Adrenal gland (tissue), 5 donors: ENCODE data around the gene ERCC5.

ENCODE experiments used
- POLR2A ChIP-seq, 2 donors: fragments of 450-650 bp; IDR thresholded peaks; one replicate each; pipeline ENCODE4 v1.6.1; 2017; ENCODE audit warnings: antibody characterized with exemption in 2 of 2, mild to moderate bottlenecking in 2 of 2, moderate library complexity in 1 of 2
- TF ChIP-seq, protein P1 (sequence below), 6 experiments: fragments of 450-650 bp in 4 of 6; fragments of 200-600 bp in 2 of 6; sonication (generic) in 1 of 6; IDR thresholded peaks; 1 replicate in 5 of 6; 2 replicates in 1 of 6; pipeline versions ENCODE4 v1.5.1 to v1.8.0; 2016 to 2021; ENCODE audit warnings: antibody characterized with exemption in 6 of 6, mild to moderate bottlenecking in 2 of 6, moderate library complexity in 1 of 6
- donor health status: DM: no; HTN: no; CAD: no.

DNA sequence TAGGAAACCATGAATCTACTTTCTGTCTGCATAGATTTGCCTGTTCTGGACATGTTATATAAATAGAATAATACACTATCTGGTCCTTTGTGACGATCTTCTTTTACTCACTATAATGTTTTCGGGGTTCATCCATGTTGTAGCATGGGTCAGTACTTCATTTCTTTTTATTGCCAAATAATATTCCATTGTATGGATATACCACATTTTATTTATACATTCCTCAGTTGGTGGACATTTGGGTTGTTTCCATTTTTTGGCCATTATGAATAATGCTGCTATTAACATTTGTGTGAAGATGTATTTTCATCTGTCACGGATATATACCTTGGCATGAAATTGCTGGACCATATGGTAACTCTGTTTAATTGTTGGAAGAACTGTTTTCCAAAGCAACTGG is 40.2 kb upstream of the ERCC5 start:
- TF ChIP-seq POLR2A (IDR thresholded peaks at IDR 0.05), result no peak
- TF ChIP-seq, protein P1, sequence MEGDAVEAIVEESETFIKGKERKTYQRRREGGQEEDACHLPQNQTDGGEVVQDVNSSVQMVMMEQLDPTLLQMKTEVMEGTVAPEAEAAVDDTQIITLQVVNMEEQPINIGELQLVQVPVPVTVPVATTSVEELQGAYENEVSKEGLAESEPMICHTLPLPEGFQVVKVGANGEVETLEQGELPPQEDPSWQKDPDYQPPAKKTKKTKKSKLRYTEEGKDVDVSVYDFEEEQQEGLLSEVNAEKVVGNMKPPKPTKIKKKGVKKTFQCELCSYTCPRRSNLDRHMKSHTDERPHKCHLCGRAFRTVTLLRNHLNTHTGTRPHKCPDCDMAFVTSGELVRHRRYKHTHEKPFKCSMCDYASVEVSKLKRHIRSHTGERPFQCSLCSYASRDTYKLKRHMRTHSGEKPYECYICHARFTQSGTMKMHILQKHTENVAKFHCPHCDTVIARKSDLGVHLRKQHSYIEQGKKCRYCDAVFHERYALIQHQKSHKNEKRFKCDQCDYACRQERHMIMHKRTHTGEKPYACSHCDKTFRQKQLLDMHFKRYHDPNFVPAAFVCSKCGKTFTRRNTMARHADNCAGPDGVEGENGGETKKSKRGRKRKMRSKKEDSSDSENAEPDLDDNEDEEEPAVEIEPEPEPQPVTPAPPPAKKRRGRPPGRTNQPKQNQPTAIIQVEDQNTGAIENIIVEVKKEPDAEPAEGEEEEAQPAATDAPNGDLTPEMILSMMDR (IDR thresholded peaks at IDR 0.05), result no peak
